Stomach (tissue), 9 donors: Measurements from ENCODE around the gene ERCC6. TPM values are rescaled to one million over a fixed set of nuclear protein-coding genes. Genes with fewer than 3 reads are reported as not detected.

ENCODE experiments used
- DNase-seq, 2 donors: peaks; one replicate each; pipeline versions ENCODE4 v3.0.0 to v3.0.0-alpha.2; 2013 to 2019
- H3K27ac ChIP-seq, 5 donors: fragments of 200-600 bp in 4 of 5; sonication (generic) in 4 of 5; one replicate each; pipeline ENCODE4 v1.5.1; 2013 to 2019; ENCODE audit warnings: mild to moderate bottlenecking in 1 of 5, moderate library complexity in 1 of 5
- H3K27me3 ChIP-seq, 3 donors: fragments of 200-600 bp; sonication (generic); one replicate each; pipeline ENCODE4 v1.5.1; 2017 to 2019; ENCODE audit warnings: mixed run types in 1 of 3
- H3K36me3 ChIP-seq, 4 donors: fragments of 200-600 bp; sonication (generic); 1 replicate in 3 of 4; 2 replicates in 1 of 4; pipeline ENCODE4 v1.5.1; 2016 to 2019
- H3K4me1 ChIP-seq, 4 donors: fragments of 200-600 bp; sonication (generic); one replicate each; pipeline ENCODE4 v1.5.1; 2016 to 2019
- H3K4me3 ChIP-seq, 4 donors: fragments of 200-600 bp; sonication (generic) in 3 of 4; one replicate each; pipeline ENCODE4 v1.5.1; 2016 to 2019; ENCODE audit warnings: mild to moderate bottlenecking in 1 of 4
- H3K9me3 ChIP-seq, 4 donors: fragments of 200-600 bp; sonication (generic); one replicate each; pipeline ENCODE4 v1.5.1; 2016 to 2019
- EP300 ChIP-seq: sonication (generic); formaldehyde crosslinking; IDR thresholded peaks from one replicate; pipeline ENCODE4 v1.6.1; 2017; ENCODE audit warnings: antibody characterized with exemption
- POLR2A ChIP-seq, 4 donors: fragments of 450-650 bp; IDR thresholded peaks; one replicate each; pipeline ENCODE4 v1.6.1; 2016; ENCODE audit warnings: antibody characterized with exemption in 4 of 4, control low read depth in 2 of 4, mild to moderate bottlenecking in 1 of 4, moderate library complexity in 1 of 4
- POLR2AphosphoS5 ChIP-seq, 3 donors: sonication (generic); formaldehyde crosslinking; IDR thresholded peaks; one replicate each; pipeline ENCODE4 v1.6.1; 2016; ENCODE audit warnings: antibody characterized with exemption in 3 of 3
- WGBS, 5 donors: extraction: QIAGEN DNeasy Blood & Tissue Kit in 3 of 5; methylation state at CpG; one replicate each; pipeline versions ENCODE4 v1.1.5 to v1.1.7; 2013 to 2018; 5-methylcytosine and 5-hydroxymethylcytosine counted together
- intact Hi-C: fragments of 100-400 bp; cut with DNase I; formaldehyde crosslinking; loops from one replicate; pipeline ENCODE4 v1.15.1; 2023; ENCODE audit warnings: low total_unique reads
- polyA plus RNA-seq, 3 donors: library from polyadenylated mRNA; stranded (reverse); fragments of 200-250 nt; gene quantifications; one replicate each; pipeline ENCODE4 v1.2.3, GENCODE V29; 2013
- total RNA-seq, 5 donors: library from RNA; depleted of rRNA; stranded (reverse); fragments of >200 nt; gene quantifications; one replicate each; pipeline versions ENCODE4 v1.1.0 to v1.2.3, GENCODE V29; 2014 to 2016
- TF ChIP-seq, protein P1 (sequence below), 7 experiments: fragments of 450-650 bp in 4 of 7; fragments of 200-600 bp in 3 of 7; sonication (generic) in 3 of 7; IDR thresholded peaks; one replicate each; pipeline ENCODE4 v1.5.1; 2016 to 2019; ENCODE audit warnings: antibody characterized with exemption in 7 of 7, control low read depth in 2 of 7, mild to moderate bottlenecking in 1 of 7
- donor health status: healthy with polysubstance abuse.
- donor health status: Bipolar disorder and iron deficiency.
- donor health status: healthy.

The ERCC6 gene
- total and polyA plus RNA-seq, 8 donors: 2.0 to 33.8 (median 9.7) TPM

DNA sequence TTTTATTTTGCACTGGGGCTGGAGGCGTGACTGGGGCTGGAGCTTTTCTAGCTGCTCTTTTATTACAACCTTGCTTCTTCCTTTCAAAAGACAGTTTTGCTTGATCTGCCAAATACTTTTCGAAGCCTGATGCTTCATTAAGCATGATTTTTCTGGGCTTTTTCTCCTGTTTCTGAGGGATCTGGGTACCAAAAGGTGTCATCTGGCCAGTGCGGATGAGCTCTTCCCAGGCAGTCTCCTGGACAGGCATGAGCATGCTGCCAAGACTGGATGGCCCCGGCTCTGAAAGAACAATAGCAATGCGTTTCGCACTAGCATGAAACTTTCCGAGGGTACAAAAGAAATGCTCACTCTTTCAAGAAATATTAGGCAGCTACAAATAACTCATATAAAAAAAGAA, 14.4 kb downstream of the ERCC6 start:
- Histone ChIP-seq H3K9me3 (no peaks in the 10 kb centered on the region), H3K27me3 (no peaks in the 10 kb centered on the region), H3K4me3 (no peak overlapping the region), H3K27ac (no peak overlapping the region), H3K4me1 (peaks cover 0 to 2% (median 0%) of the 10 kb centered on the region in 4 donors), H3K36me3 (peaks cover 18 to 98% (median 96%) of the 10 kb centered on the region in 4 donors)
- DNase-seq: no peak
- intact Hi-C loops: no loop called here
- 92 to 96% (median 95%) methylated on average over 7 of the region's 7 CpGs for WGBS, 5 donors
- TF ChIP-seq POLR2AphosphoS5 (IDR thresholded peaks at IDR 0.05): no peak

DNA sequence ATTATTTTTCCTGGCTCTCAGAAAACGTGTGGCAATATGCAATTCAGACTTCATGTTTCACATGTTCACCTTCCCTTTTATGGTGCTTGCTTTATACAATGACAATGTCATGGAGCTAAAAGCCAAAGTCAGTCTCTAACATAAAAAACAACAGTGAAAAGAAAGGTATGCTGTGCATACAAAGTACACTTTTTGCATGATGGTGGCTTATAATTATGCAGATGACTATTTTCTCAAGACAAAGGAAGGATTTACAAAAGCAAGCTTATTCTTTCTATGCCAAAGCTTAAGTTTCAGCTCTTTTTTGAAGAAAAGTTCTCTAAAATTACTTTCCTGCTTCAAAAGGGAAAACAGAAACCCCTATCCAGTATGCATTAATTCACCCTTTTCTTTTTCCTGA, 15.6 kb downstream of the ERCC6 start:
- 40 to 56% (median 51%) methylated on average over 1 of the region's 1 CpG for WGBS, 5 donors
- Histone ChIP-seq H3K27me3 (no peaks in the 10 kb centered on the region), H3K4me1 (peaks cover 0 to 7% (median 0%) of the 10 kb centered on the region in 4 donors), H3K4me3 (no peak overlapping the region), H3K27ac (no peak overlapping the region), H3K9me3 (no peaks in the 10 kb centered on the region), H3K36me3 (peaks cover 18 to 95% (median 88%) of the 10 kb centered on the region in 4 donors)
- TF ChIP-seq POLR2A (IDR thresholded peaks at IDR 0.05) (no peak), POLR2AphosphoS5 (IDR thresholded peaks at IDR 0.05) (no peak), EP300 (no peak)
- TF ChIP-seq, protein P1, sequence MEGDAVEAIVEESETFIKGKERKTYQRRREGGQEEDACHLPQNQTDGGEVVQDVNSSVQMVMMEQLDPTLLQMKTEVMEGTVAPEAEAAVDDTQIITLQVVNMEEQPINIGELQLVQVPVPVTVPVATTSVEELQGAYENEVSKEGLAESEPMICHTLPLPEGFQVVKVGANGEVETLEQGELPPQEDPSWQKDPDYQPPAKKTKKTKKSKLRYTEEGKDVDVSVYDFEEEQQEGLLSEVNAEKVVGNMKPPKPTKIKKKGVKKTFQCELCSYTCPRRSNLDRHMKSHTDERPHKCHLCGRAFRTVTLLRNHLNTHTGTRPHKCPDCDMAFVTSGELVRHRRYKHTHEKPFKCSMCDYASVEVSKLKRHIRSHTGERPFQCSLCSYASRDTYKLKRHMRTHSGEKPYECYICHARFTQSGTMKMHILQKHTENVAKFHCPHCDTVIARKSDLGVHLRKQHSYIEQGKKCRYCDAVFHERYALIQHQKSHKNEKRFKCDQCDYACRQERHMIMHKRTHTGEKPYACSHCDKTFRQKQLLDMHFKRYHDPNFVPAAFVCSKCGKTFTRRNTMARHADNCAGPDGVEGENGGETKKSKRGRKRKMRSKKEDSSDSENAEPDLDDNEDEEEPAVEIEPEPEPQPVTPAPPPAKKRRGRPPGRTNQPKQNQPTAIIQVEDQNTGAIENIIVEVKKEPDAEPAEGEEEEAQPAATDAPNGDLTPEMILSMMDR (IDR thresholded peaks at IDR 0.05): no peak
- intact Hi-C loops: no loop called here
- no peak for DNase-seq

DNA sequence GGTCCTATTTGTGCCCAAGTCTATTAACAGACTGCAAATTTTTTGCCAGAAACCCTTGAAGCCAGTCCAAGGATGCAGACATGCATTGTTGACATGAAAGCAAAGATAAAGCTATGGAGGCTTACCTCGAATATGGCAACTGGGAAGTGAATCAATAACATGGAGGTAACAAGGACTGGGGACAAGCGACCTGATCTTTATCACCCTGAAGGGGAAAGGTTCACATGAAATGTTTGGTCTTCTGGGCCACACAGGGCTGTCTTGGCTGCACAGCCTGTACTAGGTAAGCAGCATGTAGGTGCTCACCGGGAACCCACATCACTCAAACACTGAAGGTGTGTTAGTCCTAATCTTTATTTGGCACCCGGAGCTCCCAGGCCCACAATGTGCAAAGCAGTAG, 17.9 kb downstream of the ERCC6 start:
- Histone ChIP-seq H3K36me3 (peaks cover 18 to 95% (median 83%) of the 10 kb centered on the region in 4 donors), H3K4me3 (no peak overlapping the region), H3K27ac (no peak overlapping the region), H3K4me1 (peaks cover 0 to 7% (median 0%) of the 10 kb centered on the region in 4 donors), H3K9me3 (no peaks in the 10 kb centered on the region), H3K27me3 (no peaks in the 10 kb centered on the region)
- WGBS, 5 donors: 34 to 64% (median 58%) methylated on average over 4 of the region's 4 CpGs
- TF ChIP-seq, protein P1 (IDR thresholded peaks at IDR 0.05): no peak
- no peak for TF ChIP-seq EP300
- no peak for TF ChIP-seq POLR2AphosphoS5 (IDR thresholded peaks at IDR 0.05)
- TF ChIP-seq POLR2A (IDR thresholded peaks at IDR 0.05): no peak
- intact Hi-C loops: no loop called here
- DNase-seq: no peak

DNA sequence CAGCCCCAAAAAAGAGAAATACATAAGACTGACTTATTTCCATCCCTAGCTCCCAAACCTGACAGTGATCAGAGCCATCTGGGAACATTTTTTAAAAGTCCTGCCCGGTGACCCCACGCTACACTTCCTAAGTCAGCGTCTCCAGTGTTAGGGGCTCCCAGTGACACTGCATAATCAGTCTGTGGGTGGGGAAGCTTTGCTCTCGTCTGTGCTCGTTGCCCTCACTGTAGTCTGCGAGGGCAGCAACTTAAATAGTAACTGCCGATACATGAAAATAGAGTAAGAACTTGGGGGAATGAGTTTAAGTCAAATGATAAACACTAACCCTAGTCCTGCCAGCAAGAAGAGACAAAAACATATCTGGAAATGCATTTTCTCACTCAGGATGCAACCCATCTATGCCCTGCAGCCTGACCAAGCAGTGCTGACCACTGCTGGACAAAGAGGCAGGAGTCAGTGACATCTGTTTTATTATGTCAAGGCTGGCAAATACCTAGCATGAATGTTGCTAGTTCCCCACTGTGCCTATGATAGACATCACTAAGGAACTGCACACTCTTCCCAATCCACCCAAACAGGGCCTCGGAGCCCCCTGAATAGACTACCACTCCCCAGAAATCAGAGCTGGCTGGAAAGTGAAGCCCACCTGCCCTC, 18.7 kb downstream of the ERCC6 start:
- H3K27me3 ChIP-seq: no peaks in the 10 kb centered on the region
- H3K4me1 ChIP-seq: peaks cover 0 to 7% (median 0%) of the 10 kb centered on the region in 4 donors
- TF ChIP-seq POLR2AphosphoS5 (IDR thresholded peaks at IDR 0.05) (no peak), POLR2A (IDR thresholded peaks at IDR 0.05) (no peak), EP300 (no peak)
- TF ChIP-seq, protein P1 (IDR thresholded peaks at IDR 0.05): no peak
- 71 to 88% (median 76%) methylated on average over 7 to 8 of the region's 8 CpGs for WGBS, 5 donors
- no peak for DNase-seq
- H3K36me3 ChIP-seq: peaks cover 17 to 95% (median 83%) of the 10 kb centered on the region in 4 donors
- intact Hi-C loops: no loop called here
- H3K4me3 ChIP-seq: no peak overlapping the region
- no peaks in the 10 kb centered on the region for H3K9me3 ChIP-seq
- H3K27ac ChIP-seq: no peak overlapping the region

DNA sequence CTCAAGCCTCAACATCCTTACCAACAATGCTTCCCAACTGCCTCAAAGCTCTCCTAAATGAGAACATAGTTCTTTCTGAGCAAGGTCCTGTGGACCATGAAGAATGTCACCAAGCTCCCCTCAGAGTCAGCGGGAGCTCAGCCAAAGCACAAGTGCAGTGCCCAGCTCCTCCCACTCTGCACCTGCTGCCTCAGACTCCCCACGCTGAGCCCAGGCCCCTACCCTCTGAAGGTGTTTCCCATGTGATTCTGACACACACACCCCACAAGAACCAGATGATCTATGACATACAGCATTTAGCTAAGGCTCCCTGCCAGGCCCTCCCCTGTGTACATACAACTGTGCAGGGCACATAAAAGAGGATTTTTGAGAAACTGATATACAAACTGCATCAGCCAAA, 19.2 kb downstream of the ERCC6 start:
- Histone ChIP-seq H3K27ac (no peak overlapping the region), H3K4me1 (peaks cover 0 to 7% (median 0%) of the 10 kb centered on the region in 4 donors), H3K4me3 (no peak overlapping the region), H3K36me3 (peaks cover 12 to 92% (median 79%) of the 10 kb centered on the region in 4 donors), H3K9me3 (no peaks in the 10 kb centered on the region), H3K27me3 (no peaks in the 10 kb centered on the region)
- intact Hi-C loops: loop anchor here (10.0 kb wide), 2 partner anchors 115 to 535 kb away; no protein-coding TSS in a partner anchor
- TF ChIP-seq POLR2AphosphoS5 (IDR thresholded peaks at IDR 0.05) (no peak), POLR2A (IDR thresholded peaks at IDR 0.05) (no peak), EP300 (no peak)
- TF ChIP-seq, protein P1 (IDR thresholded peaks at IDR 0.05): no peak
- WGBS, 5 donors: 49 to 72% (median 56%) methylated on average over 2 of the region's 2 CpGs; no CpG with 5 or more reads in 1 of the 5 donors
- DNase-seq: no peak
